ENCODE data around the gene VKORC1.
A peak's percentile ranks its signal among the peaks of the same experiment; 100 is the strongest.
"Not testable (repeated sequence)": the region's sequence is repeated elsewhere in the genome, so short reads cannot be mapped to it uniquely, and the experiment has no call there.

The VKORC1 gene

DNA sequence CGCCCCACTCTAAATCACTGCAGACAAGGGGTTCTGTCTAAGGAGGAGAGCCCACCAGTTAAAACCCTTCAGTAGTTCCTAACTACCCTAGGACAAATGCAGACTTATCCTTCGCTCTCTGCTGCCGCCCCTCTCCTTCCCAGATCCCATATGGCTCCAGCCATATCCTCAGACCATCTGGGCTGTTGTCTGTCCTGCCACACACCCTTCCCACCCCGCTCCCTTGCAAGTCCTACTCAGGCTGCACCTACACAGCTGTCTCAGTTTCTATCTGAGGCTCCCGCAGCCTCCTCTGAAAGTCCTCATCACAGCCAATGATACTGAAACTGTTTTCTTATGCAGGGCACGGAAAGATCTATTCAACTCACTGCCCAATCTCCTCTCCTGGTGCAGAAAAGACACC, 12.9 kb upstream of the VKORC1 start:
- no peak for DNase-seq (ENCODE audit: low read depth)

DNA sequence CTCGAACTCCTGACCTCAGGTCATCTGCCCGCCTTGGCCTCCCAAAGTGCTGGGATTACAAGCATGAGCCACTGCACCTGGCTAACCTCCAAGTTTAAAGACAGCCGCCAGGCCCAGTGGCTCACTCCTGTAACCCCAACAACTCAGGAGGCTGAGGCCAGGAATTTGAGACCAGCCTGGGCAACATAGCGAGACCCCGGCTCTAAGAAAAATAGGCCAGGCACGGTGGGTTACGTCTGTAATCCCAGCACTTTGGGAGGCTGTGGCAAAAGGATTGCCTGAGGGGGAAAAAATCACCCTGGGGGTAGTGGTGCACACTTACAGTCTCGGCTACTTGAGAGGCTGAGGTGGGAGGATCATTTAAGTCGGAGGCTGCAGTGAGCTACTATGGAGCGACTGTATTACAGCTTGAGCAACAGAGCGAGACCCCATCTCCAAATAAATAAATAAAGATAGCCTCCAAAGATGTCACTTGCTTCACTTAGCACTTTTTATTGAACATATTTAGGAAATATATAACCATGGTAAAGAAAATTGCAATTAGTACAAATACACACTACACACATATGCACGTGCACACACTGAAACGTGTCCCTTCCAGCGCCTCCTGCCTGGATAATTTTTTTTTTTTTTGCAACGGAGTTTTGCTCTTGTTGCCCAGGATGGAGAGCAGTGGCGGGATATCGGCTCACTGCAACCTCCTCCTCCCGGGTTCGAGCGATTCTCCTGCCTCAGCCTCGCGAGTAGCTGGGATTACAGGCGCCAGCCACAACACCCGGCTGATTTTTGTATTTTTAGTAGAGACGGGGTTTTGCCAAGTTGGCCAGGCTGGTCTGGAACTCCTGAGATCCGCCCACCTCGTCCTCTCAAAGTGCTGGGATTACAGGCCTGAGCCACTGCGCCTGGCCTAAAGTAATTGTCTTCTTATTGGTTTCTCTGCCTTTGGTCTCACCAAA, 12.2 kb upstream of the VKORC1 start:
- no peak for DNase-seq (ENCODE audit: low read depth)

DNA sequence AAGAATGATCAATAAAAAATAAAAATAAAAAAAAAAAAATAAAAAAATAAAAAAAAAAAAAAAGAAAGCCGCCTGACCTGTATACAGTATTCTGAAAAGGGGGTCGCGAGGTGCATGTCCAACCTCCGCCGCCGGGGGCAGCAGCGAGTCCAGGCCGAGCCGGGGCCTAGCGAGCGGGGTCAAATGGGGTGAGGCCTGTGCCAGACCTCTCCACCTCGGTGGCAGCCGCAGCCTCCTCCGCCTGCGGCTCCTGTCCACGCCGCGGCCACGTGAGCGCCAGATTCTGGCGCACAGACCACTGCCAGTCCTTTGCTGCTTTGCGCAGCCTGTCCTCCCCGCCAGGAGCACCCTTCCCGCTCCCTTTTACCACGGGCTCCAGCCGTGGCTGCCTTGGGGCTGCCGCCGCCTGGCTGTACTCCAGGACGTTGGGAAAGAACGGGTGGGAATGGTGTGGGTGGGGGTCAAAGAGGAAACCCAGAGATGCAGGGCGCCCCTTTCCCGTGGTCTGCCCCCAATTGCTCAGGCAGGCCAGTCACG, 11.1 kb upstream of the VKORC1 start:
- peak; percentile 73 for DNase-seq (ENCODE audit: low read depth)

DNA sequence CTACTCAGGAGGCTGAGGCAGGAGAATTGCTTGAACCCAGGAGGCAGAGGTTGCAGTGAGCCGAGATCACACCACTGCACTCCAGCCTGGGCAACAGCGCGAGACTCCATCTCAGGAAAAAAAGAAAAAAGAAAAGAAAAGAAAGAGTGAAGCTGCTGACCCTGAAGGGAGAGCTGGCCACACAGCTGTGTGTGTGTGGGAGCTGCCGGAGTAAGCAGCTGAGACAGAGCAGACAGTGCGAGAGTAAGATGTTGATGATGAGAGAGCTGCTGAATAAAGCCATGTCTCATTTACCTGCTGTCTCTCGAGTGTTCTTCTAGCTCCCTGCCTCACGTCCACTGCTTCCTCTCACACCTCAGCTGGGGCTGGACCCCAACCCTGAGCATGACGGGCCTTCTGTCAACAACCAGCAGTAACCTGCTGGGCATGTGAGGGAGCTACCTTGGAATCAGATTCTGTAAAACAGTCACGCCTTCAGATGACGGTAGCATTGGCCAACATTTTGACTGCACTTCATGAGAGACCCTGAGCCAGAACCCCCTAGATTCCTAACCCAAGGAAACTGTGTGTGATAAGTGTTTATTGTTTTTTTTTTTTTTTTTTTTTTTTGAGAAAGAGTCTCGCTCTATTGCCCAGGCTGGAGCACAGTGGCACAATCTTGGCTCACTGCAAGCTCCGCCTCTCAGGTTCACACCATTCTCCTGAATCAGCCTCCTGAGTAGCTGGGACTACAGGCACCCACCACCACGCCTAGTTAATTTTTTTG, 6.5 kb upstream of the VKORC1 start:
- DNase-seq (ENCODE audit: low read depth): not testable (repeated sequence)

DNA sequence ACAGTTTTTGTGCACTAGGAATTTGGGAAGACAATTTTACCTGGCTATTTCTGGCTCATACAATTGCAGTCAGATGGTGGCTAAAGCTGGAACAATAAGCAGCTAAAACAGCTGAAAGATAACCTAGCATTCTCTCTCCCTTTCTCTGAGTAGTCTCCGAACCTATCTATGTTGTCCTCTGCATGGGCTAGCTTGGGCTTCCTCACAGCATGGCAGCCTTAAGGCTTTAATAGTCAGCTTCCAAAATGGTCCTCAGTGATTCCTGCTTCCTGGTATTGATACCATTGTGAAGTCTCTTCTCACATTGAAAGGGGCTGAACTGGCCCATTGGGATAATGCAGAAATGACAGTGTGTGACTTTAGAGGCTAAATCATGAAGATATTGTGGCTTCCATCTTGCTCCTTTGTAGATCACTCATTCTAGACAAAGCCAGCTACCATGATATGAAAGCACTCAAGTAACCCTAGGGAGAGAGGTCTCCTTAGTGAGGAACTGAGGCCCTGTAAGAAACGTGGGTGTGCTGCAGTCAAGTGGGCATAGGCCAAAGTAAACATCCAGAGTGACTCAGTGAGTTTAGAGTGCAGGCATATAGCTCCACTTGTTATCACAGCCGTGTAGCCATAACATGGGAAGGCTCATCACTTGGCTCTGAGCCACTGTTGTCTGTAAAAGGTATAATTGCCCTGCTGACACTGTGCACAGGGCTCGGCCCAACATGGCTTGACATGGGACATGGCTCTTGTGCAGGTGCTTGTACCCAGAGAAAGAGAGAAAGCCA, 5.5 kb upstream of the VKORC1 start:
- no peak for DNase-seq (ENCODE audit: low read depth)

DNA sequence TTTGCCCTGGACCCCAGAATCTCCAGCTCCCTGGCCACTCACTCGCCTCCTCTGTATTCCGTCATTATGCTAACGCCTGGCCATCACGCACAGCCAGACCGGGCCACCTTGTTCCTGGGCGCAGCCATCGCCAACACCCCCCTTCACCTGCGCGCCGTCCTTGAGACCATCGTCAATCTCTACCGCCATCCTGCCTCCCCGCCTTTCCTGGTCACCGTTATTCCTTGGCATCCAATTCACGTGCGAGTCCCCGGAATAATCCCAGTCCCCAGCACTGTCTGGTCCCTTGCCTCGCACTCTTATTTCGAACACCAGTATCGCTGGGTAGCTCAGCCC, 541 bp downstream of the VKORC1 start:
- DNase-seq (ENCODE audit: low read depth): no peak

DNA sequence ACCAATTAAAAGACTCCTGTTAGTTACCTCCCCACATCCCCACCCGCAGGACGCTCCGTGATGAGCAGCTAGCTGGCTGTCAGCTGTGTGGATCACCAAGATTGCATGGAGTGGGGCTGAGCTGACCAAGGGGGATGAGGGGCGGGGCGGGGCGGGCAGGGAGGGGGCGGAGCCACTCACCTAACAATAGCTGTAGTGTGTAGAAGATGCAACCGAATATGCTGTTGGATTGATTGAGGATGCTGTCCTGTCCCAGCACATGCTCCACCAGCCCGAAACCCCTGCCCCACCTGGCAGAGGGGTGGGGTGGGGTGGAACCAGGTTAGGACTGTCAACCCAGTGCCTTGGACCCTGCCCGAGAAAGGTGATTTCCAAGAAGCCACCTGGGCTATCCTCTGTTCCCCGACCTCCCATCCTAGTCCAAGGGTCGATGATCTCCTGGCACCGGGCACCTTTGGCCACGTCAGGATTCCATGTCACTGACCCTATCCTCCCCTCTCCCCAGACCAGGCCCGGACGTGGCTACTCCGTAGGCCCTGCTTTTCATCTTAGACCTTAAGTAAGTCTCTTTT, 1.4 kb downstream of the VKORC1 start:
- DNase-seq (ENCODE audit: low read depth): no peak

DNA sequence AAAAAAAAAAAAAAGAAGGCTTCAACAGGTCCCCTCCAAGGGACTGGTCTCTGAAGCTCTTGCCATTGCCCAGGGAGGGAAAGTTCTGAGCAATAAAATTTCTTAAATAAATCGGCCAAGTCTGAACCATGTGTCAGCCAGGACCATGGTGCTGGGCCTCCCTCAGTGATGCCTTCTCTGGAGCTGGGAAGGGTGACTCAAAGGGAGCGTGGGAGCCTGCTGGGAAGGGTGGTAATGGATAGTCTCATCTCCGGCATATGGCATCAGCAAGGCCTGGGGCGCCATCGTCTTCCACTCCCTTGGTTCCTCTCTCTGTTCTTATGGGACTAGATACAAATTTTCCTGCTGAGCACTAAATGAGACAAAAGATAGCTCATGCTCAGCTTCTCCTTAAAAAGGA, 2.3 kb downstream of the VKORC1 start:
- DNase-seq (ENCODE audit: low read depth): no peak

DNA sequence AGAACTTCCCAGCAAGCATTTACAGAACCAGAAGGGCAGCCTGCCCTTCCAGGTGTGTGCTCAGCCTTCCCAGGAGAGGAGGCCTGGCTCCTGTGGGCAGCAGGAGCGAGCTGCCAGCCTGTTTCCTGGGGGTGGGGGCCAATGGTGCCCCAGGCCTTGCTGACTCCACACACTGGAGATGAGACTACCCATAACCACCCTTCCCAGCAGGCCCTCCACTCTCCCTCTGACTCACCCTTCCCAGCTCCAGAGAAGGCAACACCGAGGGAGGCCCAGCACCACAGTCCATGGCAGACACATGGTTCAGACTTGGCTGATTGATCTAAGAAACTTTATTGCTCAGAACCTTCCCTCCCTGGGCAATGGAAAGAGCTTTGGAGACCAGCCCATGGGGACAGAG, 4.1 kb downstream of the VKORC1 start:
- DNase-seq (ENCODE audit: low read depth): no peak

DNA sequence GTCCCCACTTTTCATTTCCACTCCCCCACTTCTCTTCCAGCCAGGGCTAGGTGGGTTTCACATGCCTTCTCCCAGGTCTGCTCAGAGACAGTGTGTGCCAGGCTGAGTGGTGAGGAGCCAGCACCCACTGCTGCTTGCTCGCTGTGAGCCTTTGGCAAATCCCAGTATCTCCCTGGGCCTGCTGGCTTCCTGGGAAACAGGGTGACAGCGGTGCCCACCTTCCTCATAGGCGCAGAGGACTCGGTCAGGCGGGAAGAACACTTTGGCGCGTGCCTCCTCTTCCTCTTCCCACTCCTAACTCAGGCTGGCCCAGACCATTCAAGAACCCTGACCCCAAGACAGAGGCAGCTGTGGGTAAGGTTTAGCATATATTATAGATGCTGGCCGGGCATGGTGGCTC, 5.4 kb downstream of the VKORC1 start:
- DNase-seq (ENCODE audit: low read depth): no peak

DNA sequence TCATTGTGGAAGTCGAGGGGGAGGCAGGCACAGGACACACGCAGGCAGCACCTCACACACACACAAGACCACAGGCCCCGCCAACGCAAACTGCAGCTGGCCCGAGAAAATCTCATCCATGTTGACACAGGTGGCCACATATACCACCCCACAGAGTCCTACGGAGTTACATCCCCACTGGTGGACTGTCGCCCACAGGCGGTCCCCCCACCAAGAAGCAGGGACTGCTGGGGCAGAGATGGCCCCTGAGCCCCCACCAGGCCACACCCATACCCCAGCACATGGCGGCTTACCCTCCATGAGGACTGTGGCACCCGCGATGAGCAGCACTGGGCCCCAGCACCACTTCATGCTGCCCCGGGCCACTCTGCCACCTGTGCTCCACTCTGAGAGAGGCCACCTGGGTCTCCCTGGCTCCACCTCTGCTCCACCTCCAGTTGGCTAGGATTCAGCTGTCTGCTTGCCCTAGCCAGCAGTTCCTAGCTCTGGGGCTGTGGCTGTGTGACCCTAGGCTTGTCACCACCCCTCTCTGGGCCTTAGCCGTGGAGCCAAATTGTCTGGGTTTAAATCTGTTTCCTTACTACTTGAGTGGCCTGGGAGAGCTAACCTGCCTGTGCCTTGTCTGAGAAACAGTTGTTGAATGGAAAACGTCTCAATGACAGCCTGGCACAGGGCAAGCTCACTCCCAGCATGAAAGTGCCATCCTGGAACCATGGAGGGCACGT, 6.0 kb downstream of the VKORC1 start, which contains the start of gene PRSS53:
Gene PRSS53, minus strand, starts transcription at position 485 of the 725 bp plus-strand sequence. Its CDS starts 134 bp downstream, at position 351.
- no peak for DNase-seq (ENCODE audit: low read depth)

DNA sequence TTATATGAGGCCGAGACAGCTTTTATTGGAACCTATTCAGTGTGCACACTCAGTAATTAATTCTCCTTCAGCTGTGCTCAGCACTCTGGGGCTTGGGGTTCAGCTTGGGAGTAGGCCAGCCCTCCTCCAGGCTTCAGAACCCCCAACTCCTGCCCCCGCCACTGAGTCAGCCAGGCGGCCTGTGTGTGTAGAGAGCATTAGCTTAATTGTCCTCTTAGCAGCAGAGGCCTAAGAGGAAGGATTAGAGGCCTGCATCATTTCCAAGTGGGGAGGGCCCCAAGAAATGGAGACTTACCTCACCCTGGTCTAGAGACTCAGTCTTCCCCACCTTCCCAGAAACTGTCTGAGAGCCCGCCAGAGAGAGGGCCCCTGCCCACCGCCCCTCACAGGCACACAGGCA, 6.6 kb downstream of the VKORC1 start:
- DNase-seq (ENCODE audit: low read depth): no peak

DNA sequence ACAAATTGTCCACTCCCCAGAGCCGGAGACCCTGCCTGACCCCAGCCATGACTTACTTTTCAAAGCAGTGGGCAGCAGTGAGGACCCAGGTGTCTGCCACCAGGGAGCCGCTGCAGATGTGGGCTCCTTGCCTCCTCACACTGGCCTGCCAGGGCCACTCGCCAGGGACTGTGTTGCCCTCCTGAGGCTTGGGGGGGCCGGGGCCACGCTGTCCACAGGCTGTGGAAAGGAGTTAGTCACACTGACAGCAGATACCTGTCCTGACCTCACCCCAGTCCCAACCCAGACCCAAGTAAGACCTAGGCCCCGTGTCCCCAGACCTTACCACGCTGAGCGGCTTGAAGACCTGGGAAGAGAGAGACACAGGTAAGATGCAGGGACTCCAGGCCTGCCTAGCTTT, 7.1 kb downstream of the VKORC1 start:
- DNase-seq (ENCODE audit: low read depth): no peak

DNA sequence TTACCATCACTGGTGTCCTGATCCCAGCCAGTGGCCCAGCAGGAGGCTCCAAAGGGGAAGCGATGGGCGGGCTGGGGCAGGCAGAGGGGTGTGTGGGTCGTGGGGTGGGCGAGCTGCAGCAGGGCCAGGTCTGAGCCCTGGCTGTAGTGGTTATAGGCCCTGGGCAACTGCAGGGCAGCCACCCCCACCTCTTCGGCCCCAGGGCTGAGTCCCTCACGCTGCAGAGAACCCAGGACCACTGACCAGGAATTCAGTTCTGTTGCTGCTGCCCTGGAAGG, 8.0 kb downstream of the VKORC1 start:
- DNase-seq (ENCODE audit: low read depth): no peak

DNA sequence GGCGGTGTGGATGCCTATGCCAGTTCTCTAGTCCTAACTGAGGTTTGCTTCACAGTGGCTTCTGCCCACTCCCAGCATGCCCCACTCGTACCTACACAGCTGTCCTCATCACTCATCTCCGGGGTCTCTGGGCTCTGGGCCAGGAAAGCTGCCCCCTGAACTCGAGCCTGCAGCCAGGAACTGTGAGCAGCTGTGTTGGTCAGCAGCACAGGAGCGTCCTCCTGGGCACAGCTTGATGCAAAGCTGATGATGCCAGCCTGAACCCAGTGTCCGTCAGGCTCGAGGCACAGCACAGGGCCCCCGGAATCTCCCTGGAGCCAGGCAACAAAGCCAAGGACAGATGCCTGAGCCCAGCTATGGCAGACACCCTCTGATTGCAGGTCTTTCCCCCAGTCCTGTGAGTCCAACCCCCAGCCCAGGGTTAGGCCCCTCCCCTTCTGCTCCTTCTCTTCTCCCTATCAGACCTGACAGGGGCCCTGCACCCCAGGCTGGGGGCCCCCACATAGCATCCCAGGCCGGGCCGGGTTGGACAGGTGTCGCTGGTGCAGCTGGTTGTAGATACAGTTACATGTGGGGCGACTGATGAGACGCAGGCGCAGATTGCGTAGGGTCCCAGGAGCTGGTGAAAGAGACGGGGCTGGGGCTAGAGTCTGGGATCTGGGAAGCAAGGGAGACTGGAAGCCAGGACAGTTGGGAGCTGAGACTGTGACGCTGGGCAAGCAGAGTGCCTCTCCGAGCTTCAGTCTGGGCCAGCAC, 8.5 kb downstream of the VKORC1 start:
- no peak for DNase-seq (ENCODE audit: low read depth)

DNA sequence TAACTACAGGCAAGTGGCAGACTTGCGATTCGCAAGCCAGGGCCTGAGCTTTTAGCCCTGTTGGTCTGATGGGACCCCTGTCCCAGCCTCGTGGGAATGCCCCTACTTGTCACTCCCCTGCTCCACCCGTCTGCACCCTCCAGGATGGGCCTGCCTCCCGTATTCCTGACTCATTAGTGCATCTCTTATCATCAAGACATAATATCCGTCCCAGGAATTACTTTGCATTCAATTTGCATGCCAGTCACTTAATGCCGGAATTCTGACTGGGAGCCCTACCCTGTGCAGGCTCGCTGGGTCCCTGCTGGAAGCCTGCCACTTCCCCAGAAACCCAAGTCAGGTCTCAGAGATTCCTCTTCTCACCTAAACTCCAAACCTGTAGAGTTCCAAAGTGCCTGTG, 9.2 kb downstream of the VKORC1 start:
- no peak for DNase-seq (ENCODE audit: low read depth)

DNA sequence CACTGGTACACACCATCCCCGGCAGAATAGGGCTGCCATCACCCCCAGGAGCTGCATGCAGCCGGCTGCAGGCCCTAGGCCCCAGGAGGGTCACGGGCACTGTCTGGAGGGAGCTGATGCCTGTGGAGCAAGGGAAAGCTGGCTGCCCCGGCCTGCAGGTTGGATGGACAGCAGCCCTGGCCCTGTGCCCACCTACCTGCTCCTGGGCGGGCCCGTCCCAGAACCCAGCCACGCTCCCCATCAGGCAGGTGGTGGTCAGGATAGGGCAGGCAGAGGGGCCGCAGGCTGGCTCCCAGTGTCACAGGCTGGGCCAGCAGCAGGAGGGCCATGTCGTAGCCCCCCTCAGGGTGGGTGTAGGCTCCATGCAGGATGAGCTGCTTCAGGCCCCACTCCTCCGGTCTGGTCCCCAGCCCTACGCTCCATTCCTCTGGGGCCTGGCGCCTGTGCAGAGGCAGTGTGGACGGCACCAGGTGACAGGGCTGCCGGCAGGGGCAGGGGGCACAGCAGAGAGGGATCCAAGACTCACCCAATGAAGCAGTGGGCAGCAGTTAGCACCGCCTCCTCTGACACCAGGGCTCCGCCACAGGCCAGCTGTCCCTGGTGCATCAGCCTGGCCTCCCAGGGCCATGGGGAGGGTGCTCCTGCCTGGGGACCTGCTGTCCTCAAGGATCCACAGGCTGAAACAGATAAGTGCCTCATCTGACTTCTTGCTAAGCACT, 9.9 kb downstream of the VKORC1 start:
- no peak for DNase-seq (ENCODE audit: low read depth)

DNA sequence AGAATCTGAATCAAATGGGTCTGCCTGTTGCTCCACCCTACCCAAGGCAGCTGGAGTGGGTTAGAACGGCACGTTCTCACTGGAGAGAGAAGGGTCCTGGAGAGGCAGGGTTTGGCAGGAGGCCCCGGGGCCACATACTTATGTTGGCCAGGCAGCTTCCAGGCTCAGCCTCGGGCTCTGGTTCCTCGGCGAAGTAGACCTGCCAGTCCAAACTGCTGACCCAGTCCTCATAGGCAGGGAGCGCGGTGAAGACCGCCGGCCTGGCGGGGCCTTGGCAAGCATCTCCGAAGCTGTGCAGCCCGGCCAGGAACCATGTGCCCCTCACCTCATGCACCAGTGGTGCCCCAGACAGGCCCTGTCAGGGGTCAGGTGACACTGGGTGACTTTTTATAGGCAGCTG, 10.6 kb downstream of the VKORC1 start:
- no peak for DNase-seq (ENCODE audit: low read depth)

DNA sequence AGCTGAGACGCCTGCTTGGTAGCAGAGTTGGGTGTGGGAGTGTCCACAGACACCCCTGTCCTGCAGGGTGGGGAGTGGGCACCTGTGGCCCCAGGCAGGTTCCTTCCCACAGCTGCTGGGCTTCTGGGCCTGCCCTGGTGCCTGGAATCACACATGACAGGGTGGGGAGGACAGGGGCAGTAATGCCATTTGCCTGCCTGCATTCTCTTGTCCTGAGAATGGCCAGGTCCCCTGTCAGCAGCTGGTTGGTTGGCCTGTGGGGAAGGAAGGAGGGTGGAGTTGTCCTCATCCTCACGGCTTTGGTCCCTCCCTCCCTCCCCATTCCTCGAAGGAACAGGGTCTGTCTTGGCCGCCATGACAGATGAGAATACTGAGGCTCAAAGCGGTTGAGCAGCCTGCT, 11.0 kb downstream of the VKORC1 start:
- no peak for DNase-seq (ENCODE audit: low read depth)

DNA sequence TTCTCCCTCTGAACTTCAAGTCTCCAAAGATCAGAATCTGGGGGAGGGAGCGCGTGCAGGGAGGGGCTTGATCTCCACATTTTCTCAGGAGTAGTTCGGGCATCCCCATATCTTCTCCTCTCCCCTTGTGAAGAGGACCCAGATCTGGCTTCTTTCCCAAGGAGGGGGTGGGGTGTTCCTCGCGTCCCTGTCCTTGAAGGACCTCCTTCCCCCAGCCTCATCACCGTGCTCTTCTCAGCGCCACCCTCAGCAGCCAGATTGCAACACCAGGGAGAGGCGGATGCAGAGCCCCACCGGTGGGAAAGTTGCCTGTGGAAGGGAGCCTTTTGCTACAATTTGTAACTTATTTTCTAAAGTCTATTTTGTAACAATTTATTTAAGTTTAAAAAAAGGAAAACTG, 11.5 kb downstream of the VKORC1 start:
- no peak for DNase-seq (ENCODE audit: low read depth)
